Caco-2 (cell line): ENCODE measurements around the gene TCF23. TPM values are rescaled to one million over a fixed set of nuclear protein-coding genes. Genes with fewer than 3 reads are reported as not detected.

Experiments used
- BruUV-seq: library from RNA; stranded (reverse); fragments of 400-500 nt; replicated peaks from 2 replicates; lab custom pipeline; 2021; lab: Mats Ljungman, UMichigan
- CTCF ChIA-PET: fragments of 300-600 bp; sonication (Branson Sonifier 250); formaldehyde crosslinking; loops from one replicate; lab custom pipeline; 2022; ENCODE audit warnings: antibody characterized with exemption; lab: Charles Lee
- POLR2A ChIA-PET: fragments of 300-600 bp; sonication (Branson Sonifier 250); formaldehyde crosslinking; loops from one replicate; lab custom pipeline; 2022; ENCODE audit warnings: antibody characterized with exemption; lab: Charles Lee
- DNase-seq, 2 experiments: peaks; one replicate each; pipeline versions ENCODE4 v3.0.0 to v3.0.0-alpha.2; 2020 to 2022
- H3K27me3 ChIP-seq: replicated peaks from 2 replicates; pipeline ENCODE4 v1.6.0; 2011; ENCODE audit warnings: low read length; ENCODE audit not compliant: control insufficient read depth, insufficient read depth
- H3K36me3 ChIP-seq: 2 replicates; pipeline ENCODE4 v1.5.1; 2011; ENCODE audit warnings: low read length; ENCODE audit not compliant: control insufficient read depth, insufficient read depth
- H3K4me1 ChIP-seq: fragments of 250-450 bp; sonication (Bioruptor Pico); 2 replicates; pipeline ENCODE4 v1.5.1; 2020; ENCODE audit warnings: mild to moderate bottlenecking
- H3K4me3 ChIP-seq: 2 replicates; pipeline ENCODE4 v1.5.1; 2011; ENCODE audit warnings: low read depth, mild to moderate bottlenecking, control low read depth, low read length
- H3K9me3 ChIP-seq: fragments of 250-450 bp; sonication (Bioruptor Pico); 2 replicates; pipeline ENCODE4 v1.5.1; 2020; ENCODE audit warnings: mild to moderate bottlenecking, moderate library complexity
- H3K27ac Mint-ChIP-seq: one replicate; pipeline ENCODE4 v1.8.0; 2022; ENCODE audit warnings: mixed read lengths; ENCODE audit not compliant: unreplicated experiment
- H3K27me3 Mint-ChIP-seq: one replicate; pipeline ENCODE4 v1.8.0; 2022; ENCODE audit warnings: mixed read lengths; ENCODE audit not compliant: insufficient read depth, unreplicated experiment
- H3K36me3 Mint-ChIP-seq: one replicate; pipeline ENCODE4 v1.8.0; 2022; ENCODE audit warnings: mild to moderate bottlenecking, mixed read lengths; ENCODE audit not compliant: insufficient read depth, unreplicated experiment
- H3K4me1 Mint-ChIP-seq: one replicate; pipeline ENCODE4 v1.8.0; 2022; ENCODE audit warnings: low read depth, mixed read lengths; ENCODE audit not compliant: unreplicated experiment
- H3K4me3 Mint-ChIP-seq: one replicate; pipeline ENCODE4 v1.8.0; 2022; ENCODE audit warnings: mild to moderate bottlenecking, moderate library complexity, mixed read lengths; ENCODE audit not compliant: unreplicated experiment
- H3K9me3 Mint-ChIP-seq: one replicate; pipeline ENCODE4 v1.8.0; 2022; ENCODE audit warnings: mixed read lengths; ENCODE audit not compliant: unreplicated experiment
- intact Hi-C: fragments of 100-400 bp; cut with micrococcal nuclease; formaldehyde crosslinking; loops from one replicate; pipeline ENCODE4 v1.10.0; 2022; ENCODE audit not compliant: unreplicated experiment
- total RNA-seq: library from RNA; stranded (reverse); gene quantifications from 2 replicates; pipeline ENCODE4 v1.2.3, GENCODE V29; 2022
- TF ChIP-seq, protein P1 (sequence below), 2 experiments: fragments of 200-600 bp in 1 of 2; IDR thresholded peaks; 1 replicate in 1 of 2; 2 replicates in 1 of 2; pipeline versions ENCODE4 v1.5.1 to v1.8.0; 2011 to 2022; ENCODE audit warnings: antibody characterized with exemption in 1 of 2, control low read depth in 1 of 2, inconsistent platforms in 1 of 2, low read depth in 1 of 2, low read length in 1 of 2, mild to moderate bottlenecking in 1 of 2, moderate library complexity in 1 of 2; ENCODE audit not compliant: insufficient read depth in 1 of 2, severe bottlenecking in 1 of 2, unreplicated experiment in 1 of 2

TCF23 gene
- total RNA-seq, 1 experiment from 2014 or later = not detected

DNA sequence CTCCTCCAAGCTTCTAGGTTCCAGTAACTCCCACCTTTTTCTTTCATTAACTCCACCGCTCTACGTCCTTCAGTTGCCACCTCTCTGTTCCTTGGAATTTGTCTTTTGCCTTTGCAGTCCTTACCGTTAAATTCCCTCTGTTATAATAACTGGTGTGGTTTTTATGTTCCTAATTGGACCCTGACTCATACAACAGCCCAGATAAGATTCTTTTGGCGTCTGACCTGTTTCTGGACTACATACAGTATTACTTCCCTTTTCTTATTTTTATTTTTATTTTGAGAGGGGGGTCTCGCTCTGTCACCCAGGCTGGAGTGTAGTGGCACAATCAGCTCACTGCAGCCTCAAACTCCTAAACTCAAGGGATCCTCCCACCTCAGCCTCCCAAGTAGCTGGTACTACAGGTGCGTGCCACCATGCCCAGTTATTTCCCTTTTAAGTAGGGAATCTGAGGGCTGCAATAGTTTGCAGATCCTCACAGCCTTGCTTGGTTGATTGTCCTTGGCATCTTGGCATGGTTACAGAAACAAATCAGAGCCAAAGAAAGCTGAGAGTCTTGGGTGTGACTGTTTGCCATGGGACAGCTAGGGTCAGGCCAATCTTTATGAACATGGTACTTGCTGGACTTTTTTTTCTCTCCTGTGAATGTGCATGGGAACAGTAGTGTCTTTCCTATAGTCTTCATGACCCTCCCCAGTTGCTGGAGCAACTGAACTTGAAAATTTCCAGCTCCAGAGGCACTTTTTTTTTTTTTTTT, 22.0 kb downstream of the TCF23 start:
- Mint-ChIP-seq H3K4me3 (no peak overlapping the region), H3K4me1 (no peaks in the 10 kb centered on the region), H3K36me3 (no peaks in the 10 kb centered on the region), H3K9me3 (no peaks in the 10 kb centered on the region), H3K27me3 (no peaks in the 10 kb centered on the region), H3K27ac (no peak overlapping the region)
- TF ChIP-seq, protein P1, sequence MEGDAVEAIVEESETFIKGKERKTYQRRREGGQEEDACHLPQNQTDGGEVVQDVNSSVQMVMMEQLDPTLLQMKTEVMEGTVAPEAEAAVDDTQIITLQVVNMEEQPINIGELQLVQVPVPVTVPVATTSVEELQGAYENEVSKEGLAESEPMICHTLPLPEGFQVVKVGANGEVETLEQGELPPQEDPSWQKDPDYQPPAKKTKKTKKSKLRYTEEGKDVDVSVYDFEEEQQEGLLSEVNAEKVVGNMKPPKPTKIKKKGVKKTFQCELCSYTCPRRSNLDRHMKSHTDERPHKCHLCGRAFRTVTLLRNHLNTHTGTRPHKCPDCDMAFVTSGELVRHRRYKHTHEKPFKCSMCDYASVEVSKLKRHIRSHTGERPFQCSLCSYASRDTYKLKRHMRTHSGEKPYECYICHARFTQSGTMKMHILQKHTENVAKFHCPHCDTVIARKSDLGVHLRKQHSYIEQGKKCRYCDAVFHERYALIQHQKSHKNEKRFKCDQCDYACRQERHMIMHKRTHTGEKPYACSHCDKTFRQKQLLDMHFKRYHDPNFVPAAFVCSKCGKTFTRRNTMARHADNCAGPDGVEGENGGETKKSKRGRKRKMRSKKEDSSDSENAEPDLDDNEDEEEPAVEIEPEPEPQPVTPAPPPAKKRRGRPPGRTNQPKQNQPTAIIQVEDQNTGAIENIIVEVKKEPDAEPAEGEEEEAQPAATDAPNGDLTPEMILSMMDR (IDR thresholded peaks at IDR 0.05; ENCODE audit: insufficient read depth in 1 of 2, low read depth in 1 of 2, low read length in 1 of 2, severe bottlenecking in 1 of 2, unreplicated experiment in 1 of 2) = no peak
- no peak for DNase-seq
- Histone ChIP-seq H3K9me3 (no peaks in the 10 kb centered on the region), H3K4me3 (no peak overlapping the region), H3K27me3 (no peaks in the 10 kb centered on the region), H3K4me1 (no peaks in the 10 kb centered on the region), H3K36me3 (no peaks in the 10 kb centered on the region)
- intact Hi-C loops = loop anchor here (1.0 kb wide), 1 partner anchor 21 kb away; no protein-coding TSS in a partner anchor
- BruUV-seq = no TSS peak
- ChIA-PET CTCF (interaction anchor here (0.7 to 1.8 kb wide), 6 partner anchors 17 to 76 kb away, joined by 3 to 9 read pairs (median 4); no protein-coding TSS in a partner anchor), POLR2A (no interaction called here)

GRCh38 chr2:27171351-27171848, 22.6 kb downstream of the TCF23 start:
- no peaks in the 10 kb centered on the region for H3K4me1 Mint-ChIP-seq
- intact Hi-C loops = no loop called here
- H3K27me3 Mint-ChIP-seq = no peaks in the 10 kb centered on the region
- BruUV-seq = no TSS peak
- no peaks in the 10 kb centered on the region for H3K9me3 Mint-ChIP-seq
- no peaks in the 10 kb centered on the region for H3K9me3 ChIP-seq
- no peak overlapping the region for H3K4me3 Mint-ChIP-seq
- H3K27ac Mint-ChIP-seq = no peak overlapping the region
- H3K4me1 ChIP-seq = no peaks in the 10 kb centered on the region
- ChIA-PET POLR2A (no interaction called here), CTCF (interaction anchor here (0.7 to 1.0 kb wide), 2 partner anchors 20 to 77 kb away, joined by 3 to 4 read pairs; no protein-coding TSS in a partner anchor)
- H3K36me3 ChIP-seq = no peaks in the 10 kb centered on the region
- H3K36me3 Mint-ChIP-seq = no peaks in the 10 kb centered on the region
- DNase-seq = no peak
- H3K27me3 ChIP-seq = no peaks in the 10 kb centered on the region
- TF ChIP-seq, protein P1 (IDR thresholded peaks at IDR 0.05; ENCODE audit: insufficient read depth in 1 of 2, low read depth in 1 of 2, low read length in 1 of 2, severe bottlenecking in 1 of 2, unreplicated experiment in 1 of 2) = no peak
- no peak overlapping the region for H3K4me3 ChIP-seq

GRCh38 chr2:27174638-27175037, 25.8 kb downstream of the TCF23 start:
- H3K4me3 Mint-ChIP-seq = no peak overlapping the region
- ChIA-PET POLR2A (interaction anchor here (0.5 to 0.6 kb wide), 2 partner anchors 38 to 39 kb away, joined by 4 read pairs; no protein-coding TSS in a partner anchor), CTCF (interaction anchor here (1.2 to 1.4 kb wide), 3 partner anchors 17 to 41 kb away, joined by 3 to 4 read pairs (median 3); no protein-coding TSS in a partner anchor)
- no peaks in the 10 kb centered on the region for H3K4me1 Mint-ChIP-seq
- Histone ChIP-seq H3K36me3 (no peaks in the 10 kb centered on the region), H3K4me3 (no peak overlapping the region), H3K4me1 (no peaks in the 10 kb centered on the region), H3K9me3 (no peaks in the 10 kb centered on the region), H3K27me3 (no peaks in the 10 kb centered on the region)
- DNase-seq = no peak
- H3K9me3 Mint-ChIP-seq = no peaks in the 10 kb centered on the region
- intact Hi-C loops = no loop called here
- TF ChIP-seq, protein P1 (IDR thresholded peaks at IDR 0.05; ENCODE audit: insufficient read depth in 1 of 2, low read depth in 1 of 2, low read length in 1 of 2, severe bottlenecking in 1 of 2, unreplicated experiment in 1 of 2) = no peak
- no peak overlapping the region for H3K27ac Mint-ChIP-seq
- H3K36me3 Mint-ChIP-seq = no peaks in the 10 kb centered on the region
- no peaks in the 10 kb centered on the region for H3K27me3 Mint-ChIP-seq
- BruUV-seq = no TSS peak
